Measurements from ENCODE around the gene RAP1GAP2. TPM values are rescaled to one million over a fixed set of nuclear protein-coding genes. Genes with fewer than 3 reads are reported as not detected.
A peak's percentile ranks its signal among the peaks of the same experiment; 100 is the strongest.

RAP1GAP2 gene
- total and polyA plus RNA-seq, 2 experiments from 2014 or later: 0.74 to 3.8 TPM

DNA sequence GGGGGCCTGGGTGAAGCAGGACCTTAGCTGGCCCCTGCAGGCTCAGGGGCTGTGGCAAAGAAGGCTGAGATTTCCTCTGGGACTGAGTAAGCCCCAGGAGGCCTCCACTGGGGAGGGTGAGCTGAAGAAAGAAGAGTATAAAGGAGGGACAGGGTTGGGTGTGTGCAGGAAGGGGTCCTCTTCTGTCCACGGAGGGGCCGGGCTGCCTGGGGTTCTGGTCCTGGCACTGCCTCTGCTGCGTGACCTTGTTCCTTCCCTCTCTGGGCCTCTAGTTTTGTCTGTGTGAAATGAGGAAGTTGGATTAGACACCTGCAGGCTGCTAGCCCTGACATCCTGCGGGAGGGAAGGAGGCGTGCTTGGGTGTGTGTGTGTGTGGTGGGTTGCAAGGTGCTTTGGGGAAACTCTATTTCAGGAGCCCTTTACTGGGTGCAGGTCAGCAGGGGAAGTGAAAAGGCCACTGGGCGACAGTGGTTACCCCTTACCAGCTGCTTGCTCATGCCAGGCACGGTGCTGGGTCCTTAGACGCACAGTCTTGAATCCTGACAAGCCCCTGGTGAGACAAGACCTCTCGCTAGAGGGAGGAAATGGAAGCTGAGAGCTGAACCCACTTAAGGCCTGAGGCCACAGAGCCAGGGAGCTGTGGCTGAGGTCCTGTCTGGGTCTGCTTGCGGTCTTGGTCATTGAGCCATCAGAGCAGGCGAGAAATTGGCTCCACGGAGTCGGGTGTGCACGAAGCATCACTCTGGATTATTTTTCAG, 206.5 kb downstream of the RAP1GAP2 start:
- Histone ChIP-seq H4K20me1 (ENCODE audit: insufficient read depth) (no peaks in the 10 kb centered on the region), H3K27ac (no peak overlapping the region), H3K9me2 (ENCODE audit: insufficient read depth) (no peaks in the 10 kb centered on the region), H3K36me3 (ENCODE audit: low read depth) (no peaks in the 10 kb centered on the region), H3K9me3 (ENCODE audit: low read depth) (no peaks in the 10 kb centered on the region), H3F3A (ENCODE audit: insufficient read depth) (peaks cover 11% of the 10 kb centered on the region), H3K4me3 (no peak overlapping the region), H3K4me2 (ENCODE audit: unreplicated experiment) (no peak overlapping the region), H3K79me2 (ENCODE audit: insufficient read depth) (no peaks in the 10 kb centered on the region), H3K9ac (no peak overlapping the region), H2AFZ (no peak overlapping the region), H3K4me1 (ENCODE audit: insufficient read depth) (peaks cover 5% of the 10 kb centered on the region), H3K27me3 (replicated peaks; ENCODE audit: insufficient read depth) (no peaks in the 10 kb centered on the region)
- no peak for TF ChIP-seq EZH2 (IDR thresholded peaks at IDR 0.05; ENCODE audit: insufficient read depth, poor library complexity, severe bottlenecking)
- no peak for TF ChIP-seq EZH2phosphoT487 (IDR thresholded peaks at IDR 0.05; ENCODE audit: insufficient read depth, low read depth)
- DNase-seq: no peak
- WGBS, 2 experiments (ENCODE audit: low coverage in 1 of 2, low lambda C conversion rate in 2 of 2, missing lambda C conversion rate in 2 of 2): 86 to 88% methylated on average over 14 of the region's 14 CpGs
- in situ Hi-C loops (cut with MboI): no loop called here

DNA sequence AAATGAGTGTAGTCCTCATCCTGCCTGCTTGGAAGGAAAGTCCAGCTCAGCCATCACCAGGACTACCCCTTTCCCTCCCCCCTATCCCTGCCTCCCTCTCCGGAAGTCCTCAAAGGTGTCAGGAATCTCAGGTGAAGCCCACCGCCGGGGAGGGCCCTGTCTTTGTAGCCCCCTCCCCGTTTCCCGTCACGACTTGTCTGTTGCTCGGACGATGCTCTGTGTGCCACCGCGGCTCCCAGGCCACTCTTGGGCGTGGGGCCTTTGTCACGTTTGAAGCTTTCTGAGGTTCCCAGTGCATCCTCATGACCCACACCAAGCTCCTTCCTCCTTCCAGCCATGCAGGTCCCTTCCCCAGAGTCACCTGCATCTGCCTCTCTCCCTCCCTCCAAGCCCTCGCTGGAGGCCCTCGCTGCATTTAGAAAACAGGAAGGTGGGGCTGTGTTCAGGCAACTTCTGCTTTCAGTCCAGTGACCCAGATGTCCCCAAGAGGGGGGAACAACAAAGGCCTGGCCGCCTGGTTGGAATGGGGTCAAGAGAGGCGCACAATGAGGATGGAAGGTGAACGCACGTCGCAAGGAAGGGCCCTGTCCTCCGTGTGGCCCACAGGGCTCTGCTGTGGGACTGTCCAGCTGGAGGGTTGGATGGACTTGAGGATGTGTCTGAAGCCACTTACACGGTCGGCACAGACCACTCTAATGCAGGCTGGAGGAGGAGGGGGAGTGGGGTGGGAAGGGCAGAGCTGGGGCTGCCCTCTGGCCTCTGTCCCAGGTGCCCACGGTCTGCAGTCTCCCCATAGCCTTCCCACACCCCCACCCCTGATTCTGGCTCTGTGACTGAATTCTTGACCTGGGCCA, 207.3 kb downstream of the RAP1GAP2 start:
- WGBS, 2 experiments (ENCODE audit: low coverage in 1 of 2, low lambda C conversion rate in 2 of 2, missing lambda C conversion rate in 2 of 2): 89 to 92% methylated on average over 22 to 23 of the region's 23 CpGs
- peak overlapping the region; percentile 50; the same call in 1 of the 2 replicates for H3K27ac ChIP-seq
- H2AFZ ChIP-seq: peak overlapping the region; percentile 65; the same call in 1 of the 2 replicates
- H3K9ac ChIP-seq: peak overlapping the region; percentile 68; the same call in 1 of the 2 replicates
- no peaks in the 10 kb centered on the region for H4K20me1 ChIP-seq (ENCODE audit: insufficient read depth)
- TF ChIP-seq EZH2phosphoT487 (IDR thresholded peaks at IDR 0.05; ENCODE audit: insufficient read depth, low read depth) (no peak), EZH2 (IDR thresholded peaks at IDR 0.05; ENCODE audit: insufficient read depth, poor library complexity, severe bottlenecking) (no peak)
- no peaks in the 10 kb centered on the region for H3K9me2 ChIP-seq (ENCODE audit: insufficient read depth)
- no peak for DNase-seq
- in situ Hi-C loops (cut with MboI): no loop called here
- no peaks in the 10 kb centered on the region for H3K27me3 ChIP-seq (replicated peaks; ENCODE audit: insufficient read depth)
- no peaks in the 10 kb centered on the region for H3K79me2 ChIP-seq (ENCODE audit: insufficient read depth)
- H3K4me3 ChIP-seq: peak overlapping the region; percentile 12; the same call in 1 of the 2 replicates
- peak overlapping the region; percentile 23 for H3K4me2 ChIP-seq (ENCODE audit: unreplicated experiment)
- H3K36me3 ChIP-seq (ENCODE audit: low read depth): no peaks in the 10 kb centered on the region
- H3K4me1 ChIP-seq (ENCODE audit: insufficient read depth): peaks cover 5% of the 10 kb centered on the region
- no peaks in the 10 kb centered on the region for H3K9me3 ChIP-seq (ENCODE audit: low read depth)
- H3F3A ChIP-seq (ENCODE audit: insufficient read depth): peaks cover 11% of the 10 kb centered on the region

DNA sequence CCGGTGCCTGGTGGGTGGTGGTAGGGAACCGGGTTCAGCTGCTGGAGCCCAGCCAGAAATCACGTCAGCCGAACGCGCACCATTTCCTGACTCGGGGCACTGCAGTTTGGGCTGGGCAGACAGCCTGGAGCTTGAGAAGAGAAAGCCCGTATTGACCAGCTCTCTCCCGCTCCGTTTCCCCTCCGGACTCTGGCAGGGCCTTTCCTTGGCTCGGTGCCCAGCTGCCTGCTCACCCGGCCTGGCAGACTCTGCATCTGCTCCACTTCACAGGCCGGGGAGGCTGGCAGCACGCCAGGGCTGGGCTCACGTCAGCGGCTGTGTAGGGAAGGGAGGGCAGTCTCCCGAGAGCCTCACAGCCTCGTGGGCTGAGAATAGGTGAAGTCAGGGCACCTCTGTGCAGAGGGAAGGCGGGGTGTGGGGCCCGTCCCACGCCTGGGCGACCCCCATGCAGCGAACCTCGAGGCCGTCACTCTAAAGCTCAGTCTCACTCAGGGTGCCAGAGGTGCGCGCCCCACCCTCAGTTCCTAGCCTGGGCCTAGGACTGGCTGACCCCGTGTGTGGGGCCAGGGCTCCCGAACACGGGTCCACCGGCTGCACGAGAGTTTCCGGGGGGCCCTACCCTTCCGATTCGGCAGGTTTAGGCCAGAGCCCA, 208.0 kb downstream of the RAP1GAP2 start:
- Histone ChIP-seq H3K27me3 (replicated peaks; ENCODE audit: insufficient read depth) (no peaks in the 10 kb centered on the region), H3K9ac (peak overlapping the region; percentile 68), H3F3A (ENCODE audit: insufficient read depth) (peaks cover 4% of the 10 kb centered on the region), H3K79me2 (ENCODE audit: insufficient read depth) (no peaks in the 10 kb centered on the region), H3K27ac (peak overlapping the region; percentile 50), H2AFZ (peak overlapping the region; percentile 65), H3K4me3 (peak overlapping the region; percentile 12), H3K36me3 (ENCODE audit: low read depth) (no peaks in the 10 kb centered on the region), H3K9me3 (ENCODE audit: low read depth) (no peaks in the 10 kb centered on the region), H3K4me1 (ENCODE audit: insufficient read depth) (peaks cover 5% of the 10 kb centered on the region), H3K4me2 (ENCODE audit: unreplicated experiment) (peak overlapping the region; percentile 70), H3K9me2 (ENCODE audit: insufficient read depth) (no peaks in the 10 kb centered on the region), H4K20me1 (ENCODE audit: insufficient read depth) (no peaks in the 10 kb centered on the region)
- in situ Hi-C loops (cut with MboI): no loop called here
- TF ChIP-seq EZH2 (IDR thresholded peaks at IDR 0.05; ENCODE audit: insufficient read depth, poor library complexity, severe bottlenecking) (no peak), EZH2phosphoT487 (IDR thresholded peaks at IDR 0.05; ENCODE audit: insufficient read depth, low read depth) (no peak)
- 0 to 9% methylated on average over 30 to 35 of the region's 36 CpGs for WGBS, 2 experiments (ENCODE audit: low coverage in 1 of 2, low lambda C conversion rate in 2 of 2, missing lambda C conversion rate in 2 of 2)
- DNase-seq: peak; percentile 98

DNA sequence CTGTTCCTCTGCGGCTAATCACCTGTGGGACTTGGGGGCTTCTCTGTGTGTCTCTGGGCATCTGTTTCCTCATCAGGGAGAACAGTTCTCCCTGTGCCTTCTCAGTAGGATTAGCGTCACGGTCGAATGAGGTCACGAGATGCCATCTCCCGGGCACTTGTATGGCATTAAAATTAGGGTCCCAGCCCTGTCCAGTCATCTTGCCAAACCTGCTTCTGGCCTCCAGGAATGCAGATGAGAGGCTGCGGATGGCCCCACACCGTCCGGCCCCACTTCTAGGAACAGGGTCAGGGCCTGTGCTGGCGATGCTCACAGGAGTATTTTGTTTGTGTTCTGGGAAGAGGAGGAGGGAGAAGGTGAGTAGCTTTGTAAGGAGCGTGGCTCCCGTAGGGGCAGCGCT, 208.7 kb downstream of the RAP1GAP2 start:
- H3K9me3 ChIP-seq (ENCODE audit: low read depth): no peaks in the 10 kb centered on the region
- no peaks in the 10 kb centered on the region for H3K79me2 ChIP-seq (ENCODE audit: insufficient read depth)
- H3K4me2 ChIP-seq (ENCODE audit: unreplicated experiment): no peak overlapping the region
- H3K36me3 ChIP-seq (ENCODE audit: low read depth): no peaks in the 10 kb centered on the region
- no peak for DNase-seq
- peak overlapping the region; percentile 68 for H3K9ac ChIP-seq
- H3K27me3 ChIP-seq (replicated peaks; ENCODE audit: insufficient read depth): no peaks in the 10 kb centered on the region
- H3K4me1 ChIP-seq (ENCODE audit: insufficient read depth): peaks cover 5% of the 10 kb centered on the region
- H3K4me3 ChIP-seq: no peak overlapping the region
- WGBS, 2 experiments (ENCODE audit: low coverage in 1 of 2, low lambda C conversion rate in 2 of 2, missing lambda C conversion rate in 2 of 2): 86 to 88% methylated on average over 10 to 13 of the region's 13 CpGs
- H3F3A ChIP-seq (ENCODE audit: insufficient read depth): no peaks in the 10 kb centered on the region
- no peaks in the 10 kb centered on the region for H4K20me1 ChIP-seq (ENCODE audit: insufficient read depth)
- in situ Hi-C loops (cut with MboI): no loop called here
- no peak overlapping the region for H3K27ac ChIP-seq
- peak overlapping the region; percentile 65 for H2AFZ ChIP-seq
- no peaks in the 10 kb centered on the region for H3K9me2 ChIP-seq (ENCODE audit: insufficient read depth)
- no peak for TF ChIP-seq EZH2 (IDR thresholded peaks at IDR 0.05; ENCODE audit: insufficient read depth, poor library complexity, severe bottlenecking)
- no peak for TF ChIP-seq EZH2phosphoT487 (IDR thresholded peaks at IDR 0.05; ENCODE audit: insufficient read depth, low read depth)
